ENCODE results near the gene SLC22A23. TPM values are rescaled to one million over a fixed set of nuclear protein-coding genes. Genes with fewer than 3 reads are reported as not detected.

Gene SLC22A23
- total and polyA plus RNA-seq, 2 of the 4 experiments (the other 2 are of a cell fraction), result 0.72 to 1.6 TPM

- dilution Hi-C loops (cut with HindIII; ENCODE audit: low sequenced_read_pairs, unreplicated experiment) (no loop called here), intact Hi-C loops (cut with micrococcal nuclease) (no loop called here), in situ Hi-C loops (cut with MboI; ENCODE audit: low sequenced_read_pairs) (no loop called here)
- peak overlapping the region; percentile 60 to 89; a peak in 3 of 4 replicates for H4K8ac ChIP-seq (ENCODE audit: low read depth in 2 of 2, low read length in 2 of 2)
- WGBS, 2 experiments (ENCODE audit: extremely low coverage in 2 of 2, insufficient read length in 1 of 2), result 11% methylated on average over 10 of the region's 23 CpGs; no CpG with 5 or more reads in 1 of the 2 experiments
- H3K4me1 ChIP-seq (ENCODE audit: control insufficient read depth, insufficient read depth, low read length), result peaks cover 3% of the 10 kb centered on the region; the same call in 1 of the 2 replicates
- CTCF ChIA-PET, result interaction anchor here (0.7 kb wide), 1 partner anchor 14 kb away, joined by 3 read pairs; no protein-coding TSS in a partner anchor
- H2BK120ac ChIP-seq (ENCODE audit: low read depth, low read length), result peak overlapping the region; percentile 1; the same call in 1 of the 2 replicates
- DNase-seq (no peak), ATAC-seq (ENCODE audit: low read depth) (no peak)
- H2BK5ac ChIP-seq (ENCODE audit: low read depth, low read length, poor library complexity, severe bottlenecking), result no peak overlapping the region
- H3K9me3 ChIP-seq (ENCODE audit: control insufficient read depth, insufficient read depth, low read length), result peaks cover 2% of the 10 kb centered on the region; the same call in 1 of the 2 replicates
- H3K23ac ChIP-seq (ENCODE audit: low read depth, low read length), result 0 out of 2 replicates have a peak overlapping the region, but pooled peaks have one; percentile 57
- H3K27ac ChIP-seq (ENCODE audit: insufficient read depth, low read length), result peak overlapping the region; percentile 2; the same call in 1 of the 2 replicates
- H2AFZ ChIP-seq (replicated peaks; ENCODE audit: low read length, poor library complexity), result peak overlapping the region; percentile 95
- peak overlapping the region; percentile 74 for H3K4me3 ChIP-seq (ENCODE audit: insufficient read depth, low read depth, low read length)
- peak overlapping the region; percentile 89 for H3K4me2 ChIP-seq (ENCODE audit: low read depth, low read length)
- no peaks in the 10 kb centered on the region for H4K20me1 ChIP-seq (ENCODE audit: insufficient read depth, low read length)
- no peak overlapping the region for H3K18ac ChIP-seq (ENCODE audit: low read depth, low read length)
- POLR2A ChIA-PET (ENCODE audit: unreplicated experiment), result no interaction called here
- BruUV-seq (replicated peaks), result no TSS peak
- peak overlapping the region; percentile 43; the same call in 1 of the 2 replicates for H3K56ac ChIP-seq (ENCODE audit: extremely low read depth, insufficient read depth, low read length)
- peak overlapping the region; percentile 29 for H4K5ac ChIP-seq (ENCODE audit: low read depth, low read length)
- peaks cover 35% of the 10 kb centered on the region for H3K27me3 ChIP-seq (ENCODE audit: control insufficient read depth, insufficient read depth, low read length)
- H3K4ac ChIP-seq (ENCODE audit: low read depth, low read length), result peak overlapping the region; percentile 23; the same call in 1 of the 2 replicates
- no peaks in the 10 kb centered on the region for H3K36me3 ChIP-seq (ENCODE audit: control insufficient read depth, insufficient read depth, low read length)
- H2BK15ac ChIP-seq (ENCODE audit: low read depth, low read length), result peak overlapping the region; percentile 42; the same call in 1 of the 3 replicates
- no peaks in the 10 kb centered on the region for H3K9me1 ChIP-seq (ENCODE audit: insufficient read depth, low read length)
- H3K14ac ChIP-seq (replicated peaks; ENCODE audit: low read depth, low read length), result peak overlapping the region; percentile 47; the same call in 1 of the 2 replicates
- no peak overlapping the region for H2BK20ac ChIP-seq (ENCODE audit: low read depth, low read length)
- H2AK9ac ChIP-seq (replicated peaks; ENCODE audit: low read depth, low read length, poor library complexity), result peak overlapping the region; percentile 44
- no peaks in the 10 kb centered on the region for H3K79me1 ChIP-seq (ENCODE audit: low read depth in 1 of 2, low read length in 2 of 2)
- peak overlapping the region; percentile 9 for H3K9ac ChIP-seq (ENCODE audit: low read depth, low read length)
- H4K91ac ChIP-seq (ENCODE audit: insufficient read depth, low read depth, low read length), result no peak overlapping the region
- H2AK5ac ChIP-seq (ENCODE audit: low read depth, low read length), result no peak overlapping the region
- TF ChIP-seq RAD21 (IDR thresholded peaks at IDR 0.05; ENCODE audit: low read length) (no peak), MXI1 (IDR thresholded peaks at IDR 0.05; ENCODE audit: borderline replicate concordance, low read depth, low read length) (no peak), RCOR1 (IDR thresholded peaks at IDR 0.05; ENCODE audit: insufficient replicate concordance, low read length) (no peak), CHD1 (IDR thresholded peaks at IDR 0.05; ENCODE audit: low read depth, low read length) (no peak), CTCF (conservative IDR thresholded peaks at IDR 0.05; ENCODE audit: low read depth, low read length) (no peak), FOS (IDR thresholded peaks at IDR 0.05; ENCODE audit: low read depth, low read length) (no peak), RFX5 (IDR thresholded peaks at IDR 0.05; ENCODE audit: low read depth, low read length) (no peak), MAFK (IDR thresholded peaks at IDR 0.05; ENCODE audit: low read depth, low read length) (no peak), CEBPB (IDR thresholded peaks at IDR 0.05; ENCODE audit: low read depth, low read length) (no peak), NFE2L2 (IDR thresholded peaks at IDR 0.05; ENCODE audit: low read depth, low read length) (no peak), POLR2A (IDR thresholded peaks at IDR 0.05; ENCODE audit: low read depth, low read length) (no peak), SMC3 (IDR thresholded peaks at IDR 0.05; ENCODE audit: low read depth, low read length) (no peak), BHLHE40 (IDR thresholded peaks at IDR 0.05; ENCODE audit: low read depth, low read length) (no peak), MAZ (IDR thresholded peaks at IDR 0.05; ENCODE audit: borderline replicate concordance, low read depth, low read length) (no peak)
- TF ChIP-seq, protein P1, sequence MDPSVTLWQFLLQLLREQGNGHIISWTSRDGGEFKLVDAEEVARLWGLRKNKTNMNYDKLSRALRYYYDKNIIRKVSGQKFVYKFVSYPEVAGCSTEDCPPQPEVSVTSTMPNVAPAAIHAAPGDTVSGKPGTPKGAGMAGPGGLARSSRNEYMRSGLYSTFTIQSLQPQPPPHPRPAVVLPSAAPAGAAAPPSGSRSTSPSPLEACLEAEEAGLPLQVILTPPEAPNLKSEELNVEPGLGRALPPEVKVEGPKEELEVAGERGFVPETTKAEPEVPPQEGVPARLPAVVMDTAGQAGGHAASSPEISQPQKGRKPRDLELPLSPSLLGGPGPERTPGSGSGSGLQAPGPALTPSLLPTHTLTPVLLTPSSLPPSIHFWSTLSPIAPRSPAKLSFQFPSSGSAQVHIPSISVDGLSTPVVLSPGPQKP (IDR thresholded peaks at IDR 0.05; ENCODE audit: borderline replicate concordance, low read depth, low read length), result no peak
Measured at GRCh38 chr6:3232017-3232945, 224.6 kb downstream of the SLC22A23 start.
